ENCODE measurements around the gene GAA. TPM values are rescaled to one million over a fixed set of nuclear protein-coding genes. Genes with fewer than 3 reads are reported as not detected.

The GAA gene
- total RNA-seq, 2 experiments from 2014 or later: 43.2 to 51.6 TPM

GRCh38 chr17:80132906-80133625, 31.7 kb downstream of the GAA start:
- no peaks in the 10 kb centered on the region for H3K9me3 ChIP-seq (ENCODE audit: low read length)
- ChIA-PET POLR2A (interaction anchor here (1.0 to 1.9 kb wide), 2 partner anchors 9 kb away, joined by 3 to 5 read pairs; no protein-coding TSS in a partner anchor), CTCF (ENCODE audit: unreplicated experiment) (no interaction called here)
- H3K36me3 ChIP-seq (ENCODE audit: insufficient read depth, low read length): peaks cover 60% of the 10 kb centered on the region
- no peaks in the 10 kb centered on the region for H3K9me2 ChIP-seq (ENCODE audit: insufficient read depth, low read length)
- intact Hi-C loops (cut with micrococcal nuclease; ENCODE audit: unreplicated experiment): no loop called here
- no TSS peak for BruUV-seq (replicated peaks)
- H4K20me1 ChIP-seq (ENCODE audit: insufficient read depth, low read length): peaks cover 5% of the 10 kb centered on the region; the same call in 1 of the 2 replicates
- no peak overlapping the region for H3K27ac ChIP-seq (ENCODE audit: low read depth, low read length, poor library complexity, severe bottlenecking)
- no peaks in the 10 kb centered on the region for H3K79me2 ChIP-seq (ENCODE audit: insufficient read depth, low read depth, low read length)
- no peak for DNase-seq (ENCODE audit: low spot score)
- no peaks in the 10 kb centered on the region for H3K4me1 ChIP-seq (ENCODE audit: insufficient read depth, low read length, poor library complexity, severe bottlenecking)
- no peak overlapping the region for H3K4me3 ChIP-seq (ENCODE audit: low read depth, low read length, poor library complexity, severe bottlenecking)
- H2AFZ ChIP-seq (ENCODE audit: low read length): no peak overlapping the region
- TF ChIP-seq EZH2phosphoT487 (IDR thresholded peaks at IDR 0.05; ENCODE audit: borderline replicate concordance, low read depth, low read length): no peak
- TF ChIP-seq, protein P1, sequence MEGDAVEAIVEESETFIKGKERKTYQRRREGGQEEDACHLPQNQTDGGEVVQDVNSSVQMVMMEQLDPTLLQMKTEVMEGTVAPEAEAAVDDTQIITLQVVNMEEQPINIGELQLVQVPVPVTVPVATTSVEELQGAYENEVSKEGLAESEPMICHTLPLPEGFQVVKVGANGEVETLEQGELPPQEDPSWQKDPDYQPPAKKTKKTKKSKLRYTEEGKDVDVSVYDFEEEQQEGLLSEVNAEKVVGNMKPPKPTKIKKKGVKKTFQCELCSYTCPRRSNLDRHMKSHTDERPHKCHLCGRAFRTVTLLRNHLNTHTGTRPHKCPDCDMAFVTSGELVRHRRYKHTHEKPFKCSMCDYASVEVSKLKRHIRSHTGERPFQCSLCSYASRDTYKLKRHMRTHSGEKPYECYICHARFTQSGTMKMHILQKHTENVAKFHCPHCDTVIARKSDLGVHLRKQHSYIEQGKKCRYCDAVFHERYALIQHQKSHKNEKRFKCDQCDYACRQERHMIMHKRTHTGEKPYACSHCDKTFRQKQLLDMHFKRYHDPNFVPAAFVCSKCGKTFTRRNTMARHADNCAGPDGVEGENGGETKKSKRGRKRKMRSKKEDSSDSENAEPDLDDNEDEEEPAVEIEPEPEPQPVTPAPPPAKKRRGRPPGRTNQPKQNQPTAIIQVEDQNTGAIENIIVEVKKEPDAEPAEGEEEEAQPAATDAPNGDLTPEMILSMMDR (conservative IDR thresholded peaks at IDR 0.05; ENCODE audit: low read length): no peak
- H3K4me2 ChIP-seq (ENCODE audit: low read length): no peak overlapping the region

DNA sequence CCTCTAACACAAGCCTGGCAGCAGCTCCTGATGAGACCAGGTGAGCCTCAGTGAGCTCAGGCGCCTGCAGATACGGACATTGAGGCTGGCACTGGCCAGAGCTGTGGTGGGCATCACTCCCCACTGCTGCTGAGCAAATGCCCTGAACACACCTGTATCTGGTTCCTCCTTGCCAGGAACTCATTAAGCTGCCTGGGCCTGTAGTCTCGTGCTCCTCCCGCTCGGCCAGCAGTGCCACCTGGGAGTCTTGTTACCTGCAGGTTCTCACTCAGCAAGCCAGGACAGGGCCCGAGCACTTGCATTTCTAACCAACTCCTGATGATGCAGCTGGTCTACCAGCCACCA, 32.2 kb downstream of the GAA start:
- Histone ChIP-seq H3K36me3 (ENCODE audit: insufficient read depth, low read length) (peaks cover 66% of the 10 kb centered on the region), H3K4me3 (ENCODE audit: low read depth, low read length, poor library complexity, severe bottlenecking) (no peak overlapping the region), H3K27ac (ENCODE audit: low read depth, low read length, poor library complexity, severe bottlenecking) (no peak overlapping the region), H2AFZ (ENCODE audit: low read length) (no peak overlapping the region), H3K4me1 (ENCODE audit: insufficient read depth, low read length, poor library complexity, severe bottlenecking) (no peaks in the 10 kb centered on the region), H3K79me2 (ENCODE audit: insufficient read depth, low read depth, low read length) (no peaks in the 10 kb centered on the region), H3K4me2 (ENCODE audit: low read length) (no peak overlapping the region), H3K9me2 (ENCODE audit: insufficient read depth, low read length) (no peaks in the 10 kb centered on the region), H4K20me1 (ENCODE audit: insufficient read depth, low read length) (peaks cover 5% of the 10 kb centered on the region; the same call in 1 of the 2 replicates), H3K9me3 (ENCODE audit: low read length) (no peaks in the 10 kb centered on the region)
- ChIA-PET CTCF (ENCODE audit: unreplicated experiment) (no interaction called here), POLR2A (interaction anchor here (0.6 to 1.9 kb wide), 3 partner anchors 9 to 707 kb away, joined by 3 to 5 read pairs (median 3); no protein-coding TSS in a partner anchor)
- no peak for DNase-seq (ENCODE audit: low spot score)
- no TSS peak for BruUV-seq (replicated peaks)
- TF ChIP-seq, protein P1 (conservative IDR thresholded peaks at IDR 0.05; ENCODE audit: low read length): no peak
- TF ChIP-seq EZH2phosphoT487 (IDR thresholded peaks at IDR 0.05; ENCODE audit: borderline replicate concordance, low read depth, low read length): no peak
- intact Hi-C loops (cut with micrococcal nuclease; ENCODE audit: unreplicated experiment): no loop called here

- H2AFZ ChIP-seq (ENCODE audit: low read length): no peak overlapping the region
- ChIA-PET POLR2A (no interaction called here), CTCF (ENCODE audit: unreplicated experiment) (no interaction called here)
- H3K36me3 ChIP-seq (ENCODE audit: insufficient read depth, low read length): peaks cover 100% of the 10 kb centered on the region
- H3K27ac ChIP-seq (ENCODE audit: low read depth, low read length, poor library complexity, severe bottlenecking): no peak overlapping the region
- no peaks in the 10 kb centered on the region for H3K9me2 ChIP-seq (ENCODE audit: insufficient read depth, low read length)
- H3K4me1 ChIP-seq (ENCODE audit: insufficient read depth, low read length, poor library complexity, severe bottlenecking): no peaks in the 10 kb centered on the region
- TF ChIP-seq EZH2phosphoT487 (IDR thresholded peaks at IDR 0.05; ENCODE audit: borderline replicate concordance, low read depth, low read length): no peak
- TF ChIP-seq, protein P1 (conservative IDR thresholded peaks at IDR 0.05; ENCODE audit: low read length): no peak
- intact Hi-C loops (cut with micrococcal nuclease; ENCODE audit: unreplicated experiment): no loop called here
- peaks cover 7% of the 10 kb centered on the region; the same call in 1 of the 2 replicates for H3K79me2 ChIP-seq (ENCODE audit: insufficient read depth, low read depth, low read length)
- no peak for DNase-seq (ENCODE audit: low spot score)
- H3K4me2 ChIP-seq (ENCODE audit: low read length): no peak overlapping the region
- H4K20me1 ChIP-seq (ENCODE audit: insufficient read depth, low read length): peaks cover 7% of the 10 kb centered on the region; the same call in 1 of the 2 replicates
- no peaks in the 10 kb centered on the region for H3K9me3 ChIP-seq (ENCODE audit: low read length)
- no peak overlapping the region for H3K4me3 ChIP-seq (ENCODE audit: low read depth, low read length, poor library complexity, severe bottlenecking)
- BruUV-seq (replicated peaks): no TSS peak
These were observed 35.8 kb downstream of the GAA start for GRCh38 chr17:80137131-80137530.
